HG02884 (cell line): ENCODE results near the gene EGLN1.
"Not testable (repeated sequence)": the region's sequence is repeated elsewhere in the genome, so short reads cannot be mapped to it uniquely, and the experiment has no call there.

Experiments
- ATAC-seq: cut with Tn5 transposase; IDR thresholded peaks from one replicate; pipeline ENCODE4 v1.9.1; 2021; ENCODE audit warnings: mild to moderate bottlenecking, moderate library complexity; ENCODE audit not compliant: unreplicated experiment

The EGLN1 gene

DNA sequence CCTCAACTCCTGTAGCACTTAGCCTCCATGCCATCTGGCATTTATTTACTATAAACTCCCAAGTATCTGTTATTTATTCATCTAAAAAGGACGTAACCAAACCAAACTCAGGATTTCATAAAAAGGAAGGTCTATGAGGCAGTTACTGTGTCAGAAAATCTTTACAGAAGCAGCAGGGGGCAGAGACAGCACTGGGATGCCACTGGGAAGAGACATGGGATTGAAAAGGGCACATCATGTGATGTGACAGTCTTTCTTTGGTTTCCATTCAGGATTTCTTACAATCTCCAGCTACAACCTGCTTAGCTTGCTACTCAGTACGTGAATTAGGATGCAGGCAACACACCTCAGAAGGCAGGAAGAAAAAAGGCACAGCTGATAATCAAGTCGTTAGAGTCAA lies 52.8 kb downstream of the EGLN1 start:
- no peak for ATAC-seq

DNA sequence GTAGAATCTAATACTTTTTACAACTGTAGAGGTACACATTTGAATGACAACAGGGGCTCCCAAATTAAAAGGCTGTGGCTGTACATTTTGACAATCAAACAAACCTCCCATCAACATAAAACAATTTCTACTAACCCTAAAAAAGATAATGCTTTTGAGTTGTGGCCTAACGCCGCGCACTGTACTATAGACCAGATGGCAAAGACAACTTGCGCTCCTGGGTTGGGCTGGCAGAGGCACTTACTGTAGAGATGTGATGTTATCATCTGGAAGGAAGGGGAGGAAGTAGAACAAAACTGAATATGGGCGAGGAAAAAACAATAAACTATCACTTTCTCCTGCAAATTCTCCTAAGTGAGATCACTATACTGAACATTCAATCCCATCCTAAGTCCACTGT lies 57.9 kb downstream of the EGLN1 start:
- ATAC-seq, result no peak

DNA sequence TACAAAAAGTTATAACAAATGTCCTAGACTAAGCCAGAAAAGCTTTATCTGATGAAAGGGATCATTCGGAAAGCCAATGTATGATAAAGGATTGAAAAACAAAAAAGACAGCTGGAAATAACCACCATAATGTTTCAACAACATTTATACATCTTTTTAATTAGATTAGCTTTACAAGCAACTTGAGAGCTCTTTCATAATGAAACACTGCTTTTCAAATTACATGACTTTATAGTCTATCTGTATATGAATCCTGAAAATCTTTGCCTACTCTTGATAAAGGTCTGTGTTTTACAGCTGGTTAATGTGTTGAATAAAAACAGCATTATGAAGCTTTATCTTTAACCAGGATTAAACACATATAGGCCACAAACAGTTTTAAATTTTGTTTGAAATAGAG lies 58.5 kb downstream of the EGLN1 start:
- no peak for ATAC-seq

DNA sequence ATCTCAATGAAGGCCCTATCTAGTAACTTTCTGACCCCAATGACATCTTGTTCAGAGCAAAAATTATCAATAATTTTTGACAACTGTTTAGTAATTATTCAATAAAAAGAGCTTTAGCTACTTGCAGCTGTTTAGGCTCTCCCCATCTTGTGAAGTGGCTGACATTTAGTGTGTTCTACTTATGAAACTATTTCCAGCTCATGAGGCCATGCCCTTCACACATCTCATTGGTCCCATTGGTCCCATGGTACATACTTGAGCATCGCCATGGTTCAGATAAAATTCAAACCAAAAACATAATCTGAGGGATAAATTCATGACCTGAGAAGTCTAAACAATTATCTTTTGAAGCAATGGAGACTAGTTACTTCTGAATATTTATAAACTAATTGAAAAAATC lies 59.8 kb downstream of the EGLN1 start:
- no peak for ATAC-seq

DNA sequence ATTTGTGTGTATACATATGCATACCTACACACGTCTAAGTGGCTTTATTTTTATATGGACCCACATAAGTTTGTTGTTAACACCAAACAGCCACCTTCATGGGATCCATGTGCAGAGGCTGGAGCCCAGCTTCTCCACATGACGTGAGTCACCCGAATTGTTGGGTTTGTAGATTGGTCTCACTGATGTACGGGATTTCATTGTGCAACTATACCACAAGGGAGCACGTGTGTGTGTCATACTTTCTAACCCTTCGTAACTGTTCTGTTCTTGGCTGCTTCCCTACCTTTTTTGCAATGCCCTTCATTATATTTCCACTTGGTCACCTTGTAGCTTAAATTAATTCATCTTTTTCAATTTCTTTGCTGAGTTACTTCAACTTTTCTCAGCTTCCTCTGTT lies 63.0 kb downstream of the EGLN1 start:
- ATAC-seq, result no peak

DNA sequence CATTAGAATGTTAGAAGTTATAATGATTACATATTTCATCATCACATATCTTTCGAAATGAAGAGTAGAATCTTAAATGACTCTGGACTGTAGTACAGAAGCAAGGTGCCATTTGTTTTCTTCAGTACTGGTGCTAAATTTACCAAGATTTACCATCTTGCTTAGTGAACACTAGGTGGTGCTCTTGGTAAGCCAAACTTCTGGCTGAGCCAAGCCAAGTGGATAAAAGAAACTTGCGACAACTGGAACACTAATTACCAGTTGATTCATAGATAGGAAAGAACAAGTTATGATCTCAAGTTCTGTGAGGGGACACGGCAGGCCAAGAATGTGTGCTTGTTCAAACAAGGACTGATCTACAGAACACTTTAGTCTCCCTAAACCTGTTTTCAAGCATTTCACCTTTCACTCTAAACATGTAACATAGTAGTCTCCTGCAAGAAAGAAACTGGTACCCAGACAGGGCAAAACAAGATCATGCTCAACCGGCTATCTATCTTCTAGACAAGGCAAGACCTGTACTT lies 64.2 kb downstream of the EGLN1 start:
- ATAC-seq, result peak; percentile 68

DNA sequence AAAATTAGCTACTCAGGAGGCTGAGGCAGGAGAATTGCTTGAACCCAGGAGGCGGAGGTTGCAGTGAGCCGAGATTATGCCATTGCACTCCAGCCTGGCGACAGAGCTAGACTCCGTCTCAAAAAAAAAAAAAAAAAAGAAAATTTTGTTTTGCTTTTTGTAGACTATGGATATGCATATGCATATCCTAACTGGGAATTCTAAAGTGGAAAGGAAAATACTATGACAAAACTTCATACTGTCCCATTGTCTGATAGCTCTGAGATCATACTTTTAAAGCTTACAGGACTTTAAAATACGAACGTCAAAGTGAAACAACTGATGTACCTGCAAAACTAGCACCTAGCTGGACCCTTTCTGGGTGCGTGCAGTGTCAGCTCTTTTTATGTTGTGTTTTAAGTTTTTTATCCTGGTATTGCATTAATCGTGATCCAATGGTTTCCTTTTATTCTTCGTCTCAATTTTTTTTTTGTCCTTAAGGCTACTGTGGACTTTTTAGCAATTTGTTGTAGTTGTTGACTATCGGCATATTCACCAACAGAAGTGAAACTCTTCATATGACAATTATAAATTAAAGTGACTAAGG lies 64.8 kb downstream of the EGLN1 start:
- no peak for ATAC-seq

DNA sequence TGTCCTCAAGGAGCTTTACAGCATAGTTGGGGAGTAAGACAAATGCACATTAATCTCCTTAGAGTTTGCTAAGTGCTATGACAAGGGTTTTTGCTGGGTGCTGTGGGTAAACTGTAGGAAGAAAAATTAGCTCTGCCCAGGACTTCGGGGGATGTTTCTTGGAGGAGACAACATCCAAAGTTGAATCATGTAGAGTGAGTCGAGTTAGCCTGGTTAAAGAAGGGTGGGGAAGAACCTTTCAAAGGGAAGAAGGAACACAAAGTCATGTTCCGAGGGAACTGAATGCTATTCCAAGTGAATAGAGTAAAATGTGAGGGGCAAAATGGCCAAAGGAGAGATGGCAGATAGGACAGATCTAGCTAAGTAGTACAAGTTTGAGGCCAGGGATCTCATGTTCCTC lies 66.9 kb downstream of the EGLN1 start:
- no peak for ATAC-seq

DNA sequence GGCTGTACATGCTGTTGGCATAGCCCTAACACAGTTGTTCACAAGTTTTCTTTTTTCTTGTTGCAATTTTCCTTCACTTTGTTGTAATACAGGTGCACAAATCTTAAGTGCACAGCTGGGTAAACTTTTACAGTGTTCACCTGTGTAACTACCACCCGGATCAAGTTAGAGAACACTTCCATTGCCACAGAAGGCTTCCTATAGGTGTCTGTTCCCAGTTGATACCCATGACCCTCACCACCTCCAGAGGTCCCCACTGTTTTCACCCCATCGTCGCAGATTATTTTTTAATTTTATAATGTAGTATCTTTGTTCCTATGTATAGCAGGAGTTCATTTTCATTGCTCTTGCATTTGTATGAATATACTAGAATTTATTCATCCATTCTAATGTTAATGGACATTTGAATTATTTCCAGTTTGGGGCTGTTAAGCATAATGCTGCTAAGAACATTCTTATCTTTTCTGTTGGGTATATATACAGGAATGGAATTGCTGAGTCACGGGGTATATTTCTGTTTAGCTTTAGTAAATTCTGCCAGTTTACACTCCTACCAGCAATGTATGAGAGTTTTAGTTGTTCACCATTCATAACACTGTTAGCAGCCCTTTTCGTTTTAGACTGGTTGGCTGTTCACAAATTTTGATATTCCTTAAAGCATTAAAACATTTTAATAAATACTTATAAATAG lies 67.6 kb downstream of the EGLN1 start:
- no peak for ATAC-seq

DNA sequence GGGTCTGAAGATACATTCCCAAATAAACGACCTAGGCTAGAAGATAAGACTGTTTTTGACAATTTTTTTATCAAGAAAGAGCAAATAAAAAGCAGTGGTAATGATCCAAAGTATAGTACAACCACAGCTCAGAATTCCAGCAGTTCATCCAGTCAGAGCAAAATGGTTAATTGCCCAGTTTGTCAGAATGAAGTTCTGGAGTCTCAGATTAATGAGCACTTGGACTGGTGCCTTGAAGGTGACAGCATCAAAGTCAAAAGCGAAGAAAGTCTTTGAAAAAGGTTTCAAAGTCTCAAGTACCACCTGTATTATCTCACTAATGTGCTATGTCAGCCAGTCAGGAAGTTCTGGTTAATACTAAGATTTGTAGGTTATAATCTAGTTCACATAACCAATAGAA lies 69.0 kb downstream of the EGLN1 start:
- ATAC-seq, result no peak

DNA sequence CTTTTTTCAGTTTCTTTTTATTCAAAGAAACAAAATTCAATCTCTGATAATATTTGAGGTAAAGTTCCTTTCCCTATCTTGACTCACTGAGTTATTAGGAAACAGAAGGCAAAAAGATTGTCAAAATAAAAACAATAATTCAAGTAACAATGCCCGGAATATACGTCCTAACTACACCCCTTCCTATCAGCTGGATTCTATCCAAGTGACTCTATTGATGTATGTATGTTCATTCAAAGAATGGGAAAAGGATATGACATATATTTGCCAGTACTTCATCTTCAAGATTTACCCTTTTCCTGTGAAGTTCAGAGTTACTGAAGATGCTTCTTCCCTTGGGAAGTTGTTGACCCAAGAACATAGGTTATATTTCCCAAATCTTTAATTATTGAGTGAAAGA lies 70.3 kb downstream of the EGLN1 start:
- no peak for ATAC-seq

DNA sequence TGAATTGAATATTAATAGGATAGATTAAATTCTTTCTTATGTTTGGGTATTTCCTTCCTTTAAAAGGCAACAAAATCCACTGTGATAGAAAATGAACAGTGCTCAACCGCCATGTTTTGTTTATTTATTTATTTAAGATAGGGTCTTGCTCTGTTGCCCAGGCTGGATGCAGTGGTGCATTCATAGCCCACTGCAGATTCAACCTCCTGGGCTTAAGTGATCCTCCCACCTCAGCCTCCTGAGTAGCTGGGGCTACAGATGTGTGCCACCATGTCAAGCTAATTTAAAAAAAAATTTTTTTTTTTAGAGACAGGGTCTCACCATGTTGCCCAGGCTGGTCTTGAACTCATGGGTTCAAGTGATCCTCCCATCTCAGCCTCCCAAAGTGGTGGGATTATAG lies 73.2 kb downstream of the EGLN1 start:
- not testable (repeated sequence) for ATAC-seq

DNA sequence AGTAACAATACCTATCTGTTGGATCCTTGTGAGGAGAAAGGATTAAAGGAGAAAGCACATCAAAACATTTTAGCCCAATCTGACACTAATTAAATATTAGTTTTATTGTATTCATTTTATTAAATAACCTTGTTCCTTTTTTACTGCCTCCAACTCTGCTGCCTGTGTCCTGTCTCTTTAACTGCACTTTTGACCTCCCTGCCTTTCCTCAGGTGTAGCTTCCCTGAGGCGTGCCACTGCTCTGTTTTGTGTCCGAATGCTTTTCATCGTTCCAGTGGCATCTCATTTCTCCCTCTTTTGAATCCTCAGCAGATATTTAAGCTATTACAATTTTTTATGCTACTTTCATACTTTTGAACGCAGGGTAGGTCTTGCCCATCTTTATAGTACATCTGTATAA lies 73.6 kb downstream of the EGLN1 start:
- no peak for ATAC-seq

DNA sequence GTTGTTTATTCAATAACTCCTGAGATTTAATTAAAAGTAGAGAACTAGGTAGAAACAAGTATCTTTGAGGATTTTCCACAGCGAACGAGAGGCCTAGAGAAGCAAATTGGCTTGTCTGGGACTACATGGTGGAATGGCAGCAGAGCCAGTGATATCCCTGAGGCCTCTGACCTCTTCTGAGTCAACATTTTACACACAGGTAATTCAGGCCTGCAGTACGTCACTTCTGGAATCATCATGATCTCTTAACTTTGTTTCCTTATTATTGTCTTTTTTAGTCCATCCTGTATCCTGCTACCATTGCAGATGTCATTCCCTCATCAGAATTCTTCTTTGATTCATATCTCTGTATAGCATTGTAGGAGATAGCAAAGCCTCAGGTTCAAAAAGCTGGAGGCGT lies 74.1 kb downstream of the EGLN1 start:
- no peak for ATAC-seq

DNA sequence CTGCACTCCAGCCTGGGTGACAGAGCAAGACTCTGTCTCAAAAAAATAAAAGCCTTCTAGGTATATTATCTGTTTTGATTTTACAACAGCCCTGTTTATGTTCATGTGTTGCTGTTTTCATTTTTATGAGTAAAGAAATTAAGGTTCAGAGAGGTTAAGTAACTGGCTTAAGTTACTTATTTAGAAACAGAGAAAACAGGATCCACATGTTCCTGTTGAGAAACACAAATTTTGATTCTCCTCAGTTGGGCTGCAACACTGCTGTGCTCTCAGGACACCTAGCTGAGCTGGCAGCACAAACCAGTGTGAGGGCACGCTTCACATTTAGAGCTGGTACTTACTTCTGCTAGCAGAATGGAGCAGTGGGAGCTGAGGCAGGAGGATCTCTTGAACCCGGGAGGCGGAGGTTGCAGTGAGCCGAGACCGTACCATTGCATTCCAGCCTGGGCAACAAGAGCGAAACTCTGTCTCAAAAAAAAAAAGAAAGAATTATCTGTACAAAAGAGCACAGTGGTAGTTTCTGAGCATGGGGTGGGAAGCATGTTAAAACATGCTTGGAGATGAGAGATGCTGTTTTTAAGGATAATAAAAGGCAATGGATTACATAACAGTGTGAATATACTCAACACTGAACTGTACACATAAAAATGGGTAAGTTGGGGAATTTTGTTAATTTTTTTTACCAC lies 81.6 kb downstream of the EGLN1 start:
- no peak for ATAC-seq

DNA sequence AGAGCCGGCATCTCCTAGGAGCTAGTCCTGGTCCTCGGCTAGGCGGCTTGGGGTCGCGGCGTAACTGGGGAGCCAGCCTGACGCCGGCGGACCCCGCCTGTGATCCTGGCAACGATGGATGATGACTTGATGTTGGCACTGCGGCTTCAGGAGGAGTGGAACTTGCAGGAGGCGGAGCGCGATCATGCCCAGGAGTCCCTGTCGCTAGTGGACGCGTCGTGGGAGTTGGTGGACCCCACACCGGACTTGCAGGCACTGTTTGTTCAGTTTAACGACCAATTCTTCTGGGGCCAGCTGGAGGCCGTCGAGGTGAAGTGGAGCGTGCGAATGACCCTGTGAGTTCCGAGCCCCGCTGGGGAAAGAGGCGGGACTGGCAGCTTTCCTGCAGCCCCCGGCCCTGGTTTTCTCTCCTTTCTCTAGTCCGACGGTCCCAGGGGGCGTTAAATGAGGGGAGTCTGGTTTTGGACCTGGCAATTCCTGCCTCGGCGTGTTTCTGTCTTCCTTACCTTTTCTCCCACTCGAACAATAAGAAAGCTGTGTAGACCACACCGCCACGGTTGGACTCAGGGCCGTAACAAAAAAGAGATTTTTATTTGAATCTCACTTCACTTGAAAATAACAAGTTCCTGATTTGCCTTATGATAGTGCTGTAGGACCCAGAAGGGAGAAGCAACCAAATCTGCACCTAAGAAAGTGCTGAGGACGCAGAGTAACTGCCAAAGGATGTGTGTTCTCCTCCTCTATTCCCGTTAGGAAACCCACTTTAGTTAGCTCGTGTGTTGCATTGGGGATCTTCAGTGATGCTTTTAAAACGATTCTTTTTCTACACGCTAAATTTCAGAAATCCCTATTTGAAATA lies 83.6 kb downstream of the EGLN1 start, which contains the start of gene SPRTN:
Gene SPRTN (plus strand): TSS at position 24 of the 859 bp plus-strand sequence. CDS start 91 bp downstream, at position 115.
- peak; percentile 5 for ATAC-seq

DNA sequence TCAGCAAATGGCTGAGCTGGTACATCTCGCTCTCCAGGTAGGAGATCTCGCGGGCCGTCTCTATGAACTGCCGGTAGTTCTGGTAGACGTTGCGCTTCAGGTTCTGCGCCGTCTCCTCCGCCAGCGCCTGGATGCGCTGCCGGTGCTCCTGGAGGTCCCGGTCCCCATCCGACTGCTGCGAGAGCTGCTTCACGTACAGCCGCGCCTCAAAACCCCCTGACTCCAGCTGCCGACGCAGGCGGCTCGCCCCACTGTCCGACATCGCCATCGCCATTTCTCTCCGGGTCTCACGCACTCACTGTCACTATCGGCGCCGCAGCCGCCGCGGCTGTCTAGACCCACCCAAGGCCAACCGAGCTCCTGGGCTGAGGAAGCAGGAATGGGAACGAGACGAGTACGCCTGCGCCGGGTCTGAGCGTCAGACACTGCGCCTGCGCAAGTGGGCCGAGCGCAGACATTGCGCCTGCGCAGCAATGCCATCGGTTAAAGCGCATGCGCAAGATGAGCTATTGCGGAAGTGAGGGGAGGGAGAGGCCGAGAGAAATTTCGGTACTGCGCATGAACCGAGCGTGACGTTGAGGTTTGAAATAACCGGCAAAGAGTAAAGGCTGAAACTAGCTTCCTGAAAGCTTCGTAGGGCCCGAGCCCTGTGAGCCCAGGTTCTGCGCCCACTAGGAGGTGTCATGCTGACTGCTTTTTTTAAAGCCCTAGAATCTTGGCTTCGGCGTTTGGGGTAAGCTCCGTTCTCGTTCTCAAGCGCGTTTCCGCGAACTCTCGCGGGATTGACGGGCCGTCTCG lies 84.4 kb downstream of the EGLN1 start, which contains the start of gene EXOC8:
Gene EXOC8 (minus strand): TSS at position 381 of the 798 bp plus-strand sequence. CDS start 107 bp downstream, at position 274.
- peak; percentile 63 for ATAC-seq

DNA sequence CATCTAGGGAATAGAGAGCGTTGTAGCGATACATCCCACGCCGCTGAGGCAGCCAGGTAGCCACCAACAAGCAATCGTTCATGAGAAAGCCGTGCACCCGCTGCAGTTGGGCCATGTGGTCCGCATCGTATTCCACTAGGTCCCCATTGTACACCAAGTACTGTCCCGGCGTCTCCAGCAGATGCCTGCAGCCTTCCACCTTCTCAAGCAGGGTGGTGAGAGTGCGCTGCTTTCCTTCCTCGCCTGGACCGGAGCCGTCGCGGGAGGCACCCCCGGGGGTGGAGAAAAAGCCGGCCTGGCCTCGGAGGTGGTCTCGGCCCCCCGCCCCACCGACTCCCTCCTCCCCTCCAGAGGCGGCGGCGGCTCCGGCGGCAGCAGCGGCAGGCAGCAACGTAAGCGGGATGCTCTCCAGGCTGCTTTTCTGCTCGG lies 85.0 kb downstream of the EGLN1 start:
- ATAC-seq, result peak; percentile 18

DNA sequence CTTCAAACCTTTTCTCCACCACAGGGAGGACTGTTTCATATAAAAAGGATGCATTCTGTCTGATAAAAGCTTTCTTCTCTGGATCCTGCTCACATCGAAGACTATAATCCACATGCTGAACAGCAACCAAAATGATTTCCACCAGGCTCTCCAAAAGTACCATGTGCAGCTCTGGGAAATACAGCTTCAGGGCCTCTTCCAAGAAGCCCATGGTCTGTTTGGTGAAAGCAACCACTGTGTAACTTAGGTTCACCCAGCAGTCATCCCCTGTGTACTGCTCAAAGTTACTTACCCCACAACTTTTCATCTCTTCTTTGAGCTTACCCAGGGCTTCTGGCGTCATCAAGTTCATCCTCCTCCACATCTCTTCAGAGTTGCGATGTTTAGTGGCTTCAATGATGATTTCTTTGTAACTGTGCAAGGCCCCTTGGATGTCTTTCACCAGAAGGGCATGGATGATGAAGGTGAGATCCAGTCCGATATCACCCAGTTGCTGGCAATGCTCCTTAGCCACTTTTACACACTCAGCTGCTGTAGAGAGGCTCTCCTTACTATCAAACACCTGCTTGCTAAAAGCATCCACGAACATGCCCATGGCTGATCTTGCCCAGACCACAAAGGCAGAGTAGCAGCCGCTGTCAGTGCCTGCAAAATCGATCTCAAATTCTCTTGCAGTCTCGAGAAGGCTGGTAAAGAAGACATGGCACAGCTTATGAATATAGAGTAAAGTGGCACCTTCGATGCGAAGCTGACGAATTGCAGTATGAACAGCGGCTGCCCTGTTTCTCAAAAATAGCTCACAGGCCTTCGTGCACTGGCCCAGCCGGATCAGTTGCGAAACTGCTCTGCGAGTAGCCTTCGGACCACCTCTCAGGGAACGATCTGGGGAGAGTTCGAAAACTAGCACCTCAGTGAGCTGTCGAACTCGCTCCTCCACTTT lies 86.2 kb downstream of the EGLN1 start:
- no peak for ATAC-seq
